NCI-H345 treated with DMSO at 0.1 percent for 48 hours (cell line): ENCODE results near the gene KIAA0408.
"Not testable (repeated sequence)": the region's sequence is repeated elsewhere in the genome, so short reads cannot be mapped to it uniquely, and the experiment has no call there.

Experiments used
- DNase-seq: peaks from one replicate; lab custom pipeline; 2025; ENCODE audit not compliant: unreplicated experiment; lab: John Stamatoyannopoulos, UW

Gene KIAA0408

GRCh38 chr6:127420556-127420955 is 38.6 kb downstream of the KIAA0408 start:
- peak; percentile 36 for DNase-seq

GRCh38 chr6:127415096-127415495 is 44.1 kb downstream of the KIAA0408 start:
- DNase-seq, result no peak

GRCh38 chr6:127413123-127413522 is 46.1 kb downstream of the KIAA0408 start:
- DNase-seq, result not testable (repeated sequence)

GRCh38 chr6:127412016-127412415 is 47.2 kb downstream of the KIAA0408 start:
- not testable (repeated sequence) for DNase-seq
